SKM-1 treated with dmso at 0.1 percent for 144 hours (cell line): ENCODE results near the gene RIPOR2.

Experiments
- DNase-seq: peaks from one replicate; lab custom pipeline; 2025; ENCODE audit not compliant: unreplicated experiment; lab: John Stamatoyannopoulos, UW

Gene RIPOR2

GRCh38 chr6:24818346-24818745 lies 117.4 kb downstream of the RIPOR2 start:
- no peak for DNase-seq

GRCh38 chr6:24809728-24810127 lies 126.0 kb downstream of the RIPOR2 start:
- no peak for DNase-seq

GRCh38 chr6:24807584-24807983 lies 128.2 kb downstream of the RIPOR2 start:
- no peak for DNase-seq

GRCh38 chr6:24802271-24803059 lies 133.3 kb downstream of the RIPOR2 start:
- no peak for DNase-seq

- no peak for DNase-seq
Observed at GRCh38 chr6:24799541-24799915, 136.2 kb downstream of the RIPOR2 start.

GRCh38 chr6:24798740-24799540 lies 136.8 kb downstream of the RIPOR2 start, which contains the start of gene ARMH2:
TSS of gene ARMH2 (minus strand) at chr6:24798917. CDS start at chr6:24798857, 60 bp downstream.
- DNase-seq, result no peak

GRCh38 chr6:24797596-24798216 lies 138.1 kb downstream of the RIPOR2 start:
- no peak for DNase-seq

- no peak for DNase-seq
Observed at GRCh38 chr6:24796616-24797290, 139.0 kb downstream of the RIPOR2 start.

GRCh38 chr6:24795106-24795505 lies 140.7 kb downstream of the RIPOR2 start:
- DNase-seq, result no peak

- no peak for DNase-seq
Observed at GRCh38 chr6:24788031-24788665, 147.6 kb downstream of the RIPOR2 start.

- no peak for DNase-seq
Observed at GRCh38 chr6:24780206-24780605, 155.6 kb downstream of the RIPOR2 start.

GRCh38 chr6:24779416-24780016 lies 156.2 kb downstream of the RIPOR2 start:
- no peak for DNase-seq

- DNase-seq, result no peak
Observed at GRCh38 chr6:24778878-24779277, 156.9 kb downstream of the RIPOR2 start.

- DNase-seq, result no peak
Observed at GRCh38 chr6:24778121-24778520, 157.6 kb downstream of the RIPOR2 start.

- no peak for DNase-seq
Observed at GRCh38 chr6:24777227-24777626, 158.5 kb downstream of the RIPOR2 start.

GRCh38 chr6:24775520-24776058 lies 160.2 kb downstream of the RIPOR2 start:
- DNase-seq, result peak; percentile 14

- DNase-seq, result peak; percentile 94
Observed at GRCh38 chr6:24774696-24775519, 160.9 kb downstream of the RIPOR2 start, which contains the start of gene GMNN. TSS of gene GMNN (plus strand) at chr6:24774937. CDS start at chr6:24777247, 2,310 bp downstream.

- no peak for DNase-seq
Observed at GRCh38 chr6:24768361-24768760, 167.4 kb downstream of the RIPOR2 start.
